GM06990 (cell line): ENCODE measurements around the gene NGEF.

Experiments
- DNase-seq: peaks from one replicate; pipeline ENCODE4 v3.0.0-alpha.2; 2011; ENCODE audit not compliant: insufficient read length; ENCODE audit errors: extremely low read depth
- H3K27me3 ChIP-seq: replicated peaks from 2 replicates; pipeline ENCODE4 v1.6.0; 2011; ENCODE audit warnings: low read length; ENCODE audit not compliant: control insufficient read depth, insufficient read depth
- H3K36me3 ChIP-seq: 2 replicates; pipeline ENCODE4 v1.5.1; 2011; ENCODE audit warnings: low read length; ENCODE audit not compliant: control insufficient read depth, insufficient read depth
- H3K4me3 ChIP-seq: replicated peaks from 2 replicates; pipeline ENCODE4 v1.5.1; 2011; ENCODE audit warnings: low read depth, mild to moderate bottlenecking, control low read depth, low read length
- CTCF ChIP-seq: IDR thresholded peaks from 2 replicates; pipeline ENCODE4 v1.5.1; 2011; ENCODE audit warnings: low read length, control low read depth, mild to moderate bottlenecking, inconsistent platforms; ENCODE audit not compliant: insufficient read depth, poor library complexity, severe bottlenecking

The NGEF gene

GRCh38 chr2:232927032-232927792, 85.8 kb downstream of the NGEF start:
- H3K27me3 ChIP-seq: peaks cover 2% of the 10 kb centered on the region
- H3K36me3 ChIP-seq: no peaks in the 10 kb centered on the region
- DNase-seq: no peak
- no peak for TF ChIP-seq CTCF
- no peak overlapping the region for H3K4me3 ChIP-seq

GRCh38 chr2:232926431-232926939, 86.6 kb downstream of the NGEF start:
- no peaks in the 10 kb centered on the region for H3K36me3 ChIP-seq
- H3K27me3 ChIP-seq: peaks cover 2% of the 10 kb centered on the region
- DNase-seq: no peak
- TF ChIP-seq CTCF: no peak
- no peak overlapping the region for H3K4me3 ChIP-seq

- Histone ChIP-seq H3K4me3 (no peak overlapping the region), H3K36me3 (no peaks in the 10 kb centered on the region), H3K27me3 (peaks cover 2% of the 10 kb centered on the region)
- TF ChIP-seq CTCF: no peak
- no peak for DNase-seq
Observed at GRCh38 chr2:232925821-232926156, 87.3 kb downstream of the NGEF start.

GRCh38 chr2:232925153-232925820, 87.8 kb downstream of the NGEF start:
- no peaks in the 10 kb centered on the region for H3K36me3 ChIP-seq
- no peak overlapping the region for H3K4me3 ChIP-seq
- no peak for DNase-seq
- TF ChIP-seq CTCF: no peak
- peaks cover 2% of the 10 kb centered on the region for H3K27me3 ChIP-seq

GRCh38 chr2:232924433-232924832, 88.6 kb downstream of the NGEF start:
- no peak for DNase-seq
- no peak for TF ChIP-seq CTCF
- no peak overlapping the region for H3K4me3 ChIP-seq
- H3K36me3 ChIP-seq: no peaks in the 10 kb centered on the region
- H3K27me3 ChIP-seq: peaks cover 2% of the 10 kb centered on the region
